Kidney (tissue), 14 donors: ENCODE measurements around the gene OTOF. TPM values are rescaled to one million over a fixed set of nuclear protein-coding genes. Genes with fewer than 3 reads are reported as not detected.

Experiments used
- DNase-seq, 5 donors: peaks; one replicate each; pipeline ENCODE4 v3.0.0-alpha.2; 2013 to 2020
- FAIRE-seq: peaks from 2 replicates; lab custom pipeline; 2012; peaks lifted over from hg19 to GRCh38; lab: Jason Lieb, UNC
- H3K27ac ChIP-seq, 2 donors: one replicate each; pipeline ENCODE4 v1.7.0; 2013; ENCODE audit warnings: low read depth in 2 of 2, low read length in 2 of 2, inconsistent platforms in 1 of 2
- H3K27me3 ChIP-seq: one replicate; pipeline ENCODE4 v1.7.1; 2013; ENCODE audit warnings: low read length, inconsistent platforms; ENCODE audit not compliant: control insufficient read depth, insufficient read depth
- H3K36me3 ChIP-seq, 3 donors: one replicate each; pipeline versions ENCODE4 v1.7.0 to v1.7.1; 2013; ENCODE audit warnings: low read length in 3 of 3, control low read depth in 1 of 3, inconsistent platforms in 1 of 3; ENCODE audit not compliant: insufficient read depth in 3 of 3, control insufficient read depth in 2 of 3
- H3K4me1 ChIP-seq, 3 donors: one replicate each; pipeline versions ENCODE4 v1.7.0 to v1.7.1; 2013; ENCODE audit warnings: low read length in 3 of 3, inconsistent platforms in 1 of 3, low read depth in 1 of 3; ENCODE audit not compliant: control insufficient read depth in 2 of 3, insufficient read depth in 2 of 3
- H3K4me3 ChIP-seq, 3 donors: one replicate each; pipeline versions ENCODE4 v1.7.0 to v1.8.1; 2013; ENCODE audit warnings: low read length in 3 of 3, control low read depth in 1 of 3, inconsistent platforms in 1 of 3
- H3K9ac ChIP-seq, 3 donors: one replicate each; pipeline versions ENCODE4 v1.7.0 to v1.7.1; 2013; ENCODE audit warnings: low read length in 3 of 3, control low read depth in 1 of 3, inconsistent platforms in 1 of 3
- H3K9me3 ChIP-seq, 3 donors: one replicate each; pipeline versions ENCODE4 v1.7.0 to v1.7.1; 2013; ENCODE audit warnings: low read length in 3 of 3, control low read depth in 1 of 3, inconsistent platforms in 1 of 3; ENCODE audit not compliant: control insufficient read depth in 2 of 3, insufficient read depth in 1 of 3
- CTCF ChIP-seq: IDR thresholded peaks from 3 replicates; pipeline ENCODE4 v1.5.1; 2012; ENCODE audit warnings: mild to moderate bottlenecking, moderate library complexity, borderline replicate concordance; ENCODE audit not compliant: insufficient read depth; ENCODE audit errors: extremely low read depth
- intact Hi-C: fragments of 100-400 bp; cut with DNase I; formaldehyde crosslinking; loops from one replicate; pipeline ENCODE4 v1.11.1; 2022
- polyA plus RNA-seq: library from polyadenylated mRNA; stranded (reverse); fragments of 350-450 nt; fragmentation: Illumina TruSeq; extraction: RNeasy Lipid Tissue Mini Kit (QIAGEN cat#74804); gene quantifications from one replicate; pipeline ENCODE4 v1.2.3, GENCODE V29; 2014; ENCODE audit warnings: low read depth, low replicate concordance; ENCODE audit not compliant: insufficient read depth
- total RNA-seq: library from RNA; stranded (reverse); fragmentation: NEBNext Ultra II Directional; extraction: Animal tissue kit (Norgen Biotek cat#: 25700); gene quantifications from one replicate; pipeline ENCODE4 v1.2.1, GENCODE V29; 2021
- donor health status: control.
- donor health status: control.
- donor health status: control.
- donor health status: control.
- donor health status: control.
- donor health status: DM: yes; HTN: yes; CAD: no.
- donor health status: Normal renal cell carcinoma (clear cell type).

Gene OTOF
- total and polyA plus RNA-seq, 2 donors from 2014 or later = 0.16 TPM; not detected in 1

GRCh38 chr2:26522751-26523171, 44.8 kb upstream of the OTOF start:
- intact Hi-C loops = no loop called here
- no peaks in the 10 kb centered on the region for H3K27me3 ChIP-seq
- H3K9ac ChIP-seq = no peak overlapping the region
- H3K36me3 ChIP-seq = no peaks in the 10 kb centered on the region
- TF ChIP-seq CTCF = no peak
- DNase-seq = peak in 1 of 5 donors; percentile 29
- H3K9me3 ChIP-seq = no peaks in the 10 kb centered on the region
- no peak for FAIRE-seq
- no peak overlapping the region for H3K4me3 ChIP-seq
- no peaks in the 10 kb centered on the region for H3K4me1 ChIP-seq
- no peak overlapping the region for H3K27ac ChIP-seq

GRCh38 chr2:26522325-26522724, 44.4 kb upstream of the OTOF start:
- Histone ChIP-seq H3K27ac (no peak overlapping the region), H3K27me3 (no peaks in the 10 kb centered on the region), H3K4me1 (no peaks in the 10 kb centered on the region), H3K4me3 (no peak overlapping the region), H3K9me3 (no peaks in the 10 kb centered on the region), H3K36me3 (no peaks in the 10 kb centered on the region), H3K9ac (no peak overlapping the region)
- DNase-seq = peak in 2 of 5 donors; percentile 22 to 39
- intact Hi-C loops = no loop called here
- FAIRE-seq = no peak
- TF ChIP-seq CTCF = no peak

- Histone ChIP-seq H3K4me3 (no peak overlapping the region), H3K36me3 (no peaks in the 10 kb centered on the region), H3K4me1 (no peaks in the 10 kb centered on the region), H3K27me3 (no peaks in the 10 kb centered on the region), H3K9me3 (no peaks in the 10 kb centered on the region), H3K9ac (no peak overlapping the region), H3K27ac (no peak overlapping the region)
- TF ChIP-seq CTCF = no peak
- DNase-seq (no peak), FAIRE-seq (no peak)
- intact Hi-C loops = no loop called here
These were observed 43.9 kb upstream of the OTOF start for GRCh38 chr2:26521913-26522180.

- Histone ChIP-seq H3K4me1 (no peaks in the 10 kb centered on the region), H3K27me3 (no peaks in the 10 kb centered on the region), H3K36me3 (no peaks in the 10 kb centered on the region), H3K27ac (no peak overlapping the region), H3K9me3 (no peaks in the 10 kb centered on the region), H3K4me3 (no peak overlapping the region), H3K9ac (no peak overlapping the region)
- DNase-seq (peak in 1 of 5 donors; percentile 58), FAIRE-seq (no peak)
- intact Hi-C loops = no loop called here
- TF ChIP-seq CTCF = no peak
These were observed 43.4 kb upstream of the OTOF start for GRCh38 chr2:26521054-26521912.
